Calu3 (cell line): Measurements from ENCODE around the gene SUV39H1. TPM values are rescaled to one million over a fixed set of nuclear protein-coding genes. Genes with fewer than 3 reads are reported as not detected.

ENCODE experiments used
- BruUV-seq: library from RNA; stranded (reverse); fragments of 400-500 nt; replicated peaks from 2 replicates; lab custom pipeline; 2021; lab: Mats Ljungman, UMichigan
- CTCF ChIA-PET: fragments of 300-600 bp; sonication (Branson Sonifier 250); formaldehyde crosslinking; loops from one replicate; lab custom pipeline; 2022; ENCODE audit warnings: antibody characterized with exemption; lab: Charles Lee
- DNase-seq: peaks from one replicate; pipeline ENCODE4 v3.0.0; 2022
- H3K27ac Mint-ChIP-seq: one replicate; pipeline ENCODE4 v1.8.0; 2022; ENCODE audit warnings: mixed read lengths; ENCODE audit not compliant: unreplicated experiment
- H3K27me3 Mint-ChIP-seq: one replicate; pipeline ENCODE4 v1.8.0; 2022; ENCODE audit warnings: mixed read lengths; ENCODE audit not compliant: unreplicated experiment
- H3K36me3 Mint-ChIP-seq: one replicate; pipeline ENCODE4 v1.8.0; 2022; ENCODE audit warnings: mild to moderate bottlenecking, moderate library complexity, mixed read lengths; ENCODE audit not compliant: insufficient read depth, unreplicated experiment
- H3K4me1 Mint-ChIP-seq: one replicate; pipeline ENCODE4 v1.8.0; 2022; ENCODE audit warnings: mild to moderate bottlenecking, low read depth, mixed read lengths; ENCODE audit not compliant: unreplicated experiment
- H3K4me3 Mint-ChIP-seq: one replicate; pipeline ENCODE4 v1.8.0; 2022; ENCODE audit warnings: mild to moderate bottlenecking, low read depth, moderate library complexity, mixed read lengths; ENCODE audit not compliant: unreplicated experiment
- H3K9me3 Mint-ChIP-seq: one replicate; pipeline ENCODE4 v1.8.0; 2022; ENCODE audit warnings: low read depth, mixed read lengths; ENCODE audit not compliant: unreplicated experiment
- CTCF ChIP-seq: fragments of 200-600 bp; IDR thresholded peaks from one replicate; pipeline ENCODE4 v1.8.0; 2022; ENCODE audit warnings: antibody characterized with exemption; ENCODE audit not compliant: unreplicated experiment
- intact Hi-C: fragments of 100-400 bp; cut with micrococcal nuclease; formaldehyde crosslinking; loops from one replicate; pipeline ENCODE4 v1.10.0; 2022; ENCODE audit not compliant: unreplicated experiment
- total RNA-seq: library from RNA; stranded (reverse); gene quantifications from 2 replicates; pipeline ENCODE4 v1.2.3, GENCODE V29; 2022

The SUV39H1 gene
- total RNA-seq, 1 experiment from 2014 or later: 20.8 TPM

GRCh38 chrX:48747415-48748016 lies 51.0 kb downstream of the SUV39H1 start:
- TF ChIP-seq CTCF: no peak
- no peak for DNase-seq
- H3K4me3 Mint-ChIP-seq: no peak overlapping the region
- H3K27me3 Mint-ChIP-seq: no peaks in the 10 kb centered on the region
- CTCF ChIA-PET: no interaction called here
- H3K36me3 Mint-ChIP-seq: no peaks in the 10 kb centered on the region
- no TSS peak for BruUV-seq
- H3K27ac Mint-ChIP-seq: no peak overlapping the region
- intact Hi-C loops: no loop called here
- no peaks in the 10 kb centered on the region for H3K4me1 Mint-ChIP-seq
- no peaks in the 10 kb centered on the region for H3K9me3 Mint-ChIP-seq

- Mint-ChIP-seq H3K4me3 (no peak overlapping the region), H3K36me3 (no peaks in the 10 kb centered on the region), H3K27ac (no peak overlapping the region), H3K9me3 (no peaks in the 10 kb centered on the region), H3K4me1 (no peaks in the 10 kb centered on the region), H3K27me3 (no peaks in the 10 kb centered on the region)
- CTCF ChIA-PET: no interaction called here
- BruUV-seq: no TSS peak
- no peak for TF ChIP-seq CTCF
- intact Hi-C loops: no loop called here
- DNase-seq: no peak
These were observed 52.6 kb downstream of the SUV39H1 start for GRCh38 chrX:48749182-48749581.

- intact Hi-C loops: no loop called here
- no peak for TF ChIP-seq CTCF
- Mint-ChIP-seq H3K4me3 (no peak overlapping the region), H3K27me3 (no peaks in the 10 kb centered on the region), H3K9me3 (no peaks in the 10 kb centered on the region), H3K27ac (no peak overlapping the region), H3K36me3 (no peaks in the 10 kb centered on the region), H3K4me1 (peaks cover 10% of the 10 kb centered on the region)
- CTCF ChIA-PET: no interaction called here
- no TSS peak for BruUV-seq
- no peak for DNase-seq
These were observed 54.8 kb downstream of the SUV39H1 start for GRCh38 chrX:48751343-48751742.

- Mint-ChIP-seq H3K9me3 (no peaks in the 10 kb centered on the region), H3K4me1 (peaks cover 10% of the 10 kb centered on the region), H3K4me3 (no peak overlapping the region), H3K36me3 (no peaks in the 10 kb centered on the region), H3K27ac (no peak overlapping the region), H3K27me3 (no peaks in the 10 kb centered on the region)
- no peak for DNase-seq
- intact Hi-C loops: no loop called here
- CTCF ChIA-PET: no interaction called here
- BruUV-seq: no TSS peak
- no peak for TF ChIP-seq CTCF
These were observed 56.0 kb downstream of the SUV39H1 start for GRCh38 chrX:48752498-48752897.
